H9 (cell line): ENCODE measurements around the gene TRPV4. TPM values are rescaled to one million over a fixed set of nuclear protein-coding genes. Genes with fewer than 3 reads are reported as not detected.

Experiments used
- DNase-seq: peaks from one replicate; pipeline ENCODE4 v3.0.0-alpha.2; 2017
- H2AFZ ChIP-seq: one replicate; pipeline ENCODE4 v1.6.1; 2013; ENCODE audit warnings: mild to moderate bottlenecking, low read length, control low read depth, moderate library complexity
- H2AK5ac ChIP-seq: 2 replicates; pipeline ENCODE4 v1.6.1; 2013; ENCODE audit warnings: low read length, control low read depth, mixed read lengths; ENCODE audit not compliant: insufficient read length
- H2BK120ac ChIP-seq: one replicate; pipeline ENCODE4 v1.6.1; 2013; ENCODE audit warnings: low read depth, mild to moderate bottlenecking, low read length, control low read depth, inconsistent platforms; ENCODE audit not compliant: poor library complexity, severe bottlenecking
- H2BK12ac ChIP-seq: 2 replicates; pipeline ENCODE4 v1.6.1; 2013; ENCODE audit warnings: low read length, control low read depth, mixed read lengths, low read depth; ENCODE audit not compliant: insufficient read length
- H2BK15ac ChIP-seq: 2 replicates; pipeline ENCODE4 v1.6.1; 2013; ENCODE audit warnings: low read depth, low read length, control low read depth
- H2BK20ac ChIP-seq: one replicate; pipeline ENCODE4 v1.6.1; 2013; ENCODE audit warnings: low read depth, mild to moderate bottlenecking, low read length, control low read depth, inconsistent platforms; ENCODE audit not compliant: poor library complexity, severe bottlenecking
- H2BK5ac ChIP-seq: 2 replicates; pipeline ENCODE4 v1.6.1; 2013; ENCODE audit warnings: low read length, control low read depth, mixed read lengths; ENCODE audit not compliant: insufficient read length
- H3K14ac ChIP-seq: 2 replicates; pipeline ENCODE4 v1.6.1; 2013; ENCODE audit warnings: low read length, control low read depth; ENCODE audit not compliant: insufficient read depth
- H3K18ac ChIP-seq: 2 replicates; pipeline ENCODE4 v1.6.1; 2013; ENCODE audit warnings: low read depth, mild to moderate bottlenecking, mixed read lengths, low read length, control low read depth; ENCODE audit not compliant: insufficient read length
- H3K23ac ChIP-seq: 2 replicates; pipeline ENCODE4 v1.6.1; 2013; ENCODE audit warnings: low read length, control low read depth, mixed read lengths, low read depth; ENCODE audit not compliant: insufficient read length
- H3K23me2 ChIP-seq: 2 replicates; pipeline ENCODE4 v1.6.1; 2013; ENCODE audit warnings: low read depth, mild to moderate bottlenecking, mixed read lengths, low read length, control low read depth; ENCODE audit not compliant: insufficient read length, poor library complexity, severe bottlenecking
- H3K27ac ChIP-seq: 2 replicates; pipeline ENCODE4 v1.5.1; 2013; ENCODE audit warnings: low read length, control low read depth, mixed read lengths, low read depth; ENCODE audit not compliant: insufficient read length
- H3K27me3 ChIP-seq: 2 replicates; pipeline ENCODE4 v1.6.1; 2013; ENCODE audit warnings: low read length, control low read depth, inconsistent platforms; ENCODE audit not compliant: insufficient read depth
- H3K4ac ChIP-seq: 2 replicates; pipeline ENCODE4 v1.6.1; 2013; ENCODE audit warnings: low read depth, mild to moderate bottlenecking, control low read depth, inconsistent platforms, low read length, moderate library complexity
- H3K4me1 ChIP-seq: 2 replicates; pipeline ENCODE4 v1.6.1; 2013; ENCODE audit warnings: low read length, control low read depth, inconsistent platforms; ENCODE audit not compliant: insufficient read depth
- H3K4me2 ChIP-seq: 2 replicates; pipeline ENCODE4 v1.6.1; 2013; ENCODE audit warnings: low read length, control low read depth, mixed read lengths; ENCODE audit not compliant: insufficient read length, insufficient read depth
- H3K56ac ChIP-seq: 2 replicates; pipeline ENCODE4 v1.6.1; 2013; ENCODE audit warnings: low read depth, mild to moderate bottlenecking, mixed read lengths, low read length, control low read depth; ENCODE audit not compliant: insufficient read length
- H3K79me1 ChIP-seq: 2 replicates; pipeline ENCODE4 v1.6.1; 2013; ENCODE audit warnings: low read depth, mild to moderate bottlenecking, moderate library complexity, low read length, control low read depth, inconsistent platforms; ENCODE audit not compliant: insufficient read depth, poor library complexity, severe bottlenecking
- H3K79me2 ChIP-seq: 2 replicates; pipeline ENCODE4 v1.6.1; 2013; ENCODE audit warnings: low read length, control low read depth, inconsistent platforms; ENCODE audit not compliant: insufficient read depth
- H3K9ac ChIP-seq: 2 replicates; pipeline ENCODE4 v1.6.1; 2013; ENCODE audit warnings: low read length, control low read depth, mixed read lengths; ENCODE audit not compliant: insufficient read length; ENCODE audit errors: extremely low read depth
- H3K9me3 ChIP-seq: one replicate; pipeline ENCODE4 v1.6.1; 2013; ENCODE audit warnings: low read depth, low read length, inconsistent platforms; ENCODE audit not compliant: control insufficient read depth
- H3T11ph ChIP-seq: one replicate; pipeline ENCODE4 v1.6.1; 2013; ENCODE audit warnings: mild to moderate bottlenecking, low read length, control low read depth, inconsistent platforms
- H4K20me1 ChIP-seq: one replicate; pipeline ENCODE4 v1.6.1; 2013; ENCODE audit not compliant: control insufficient read depth, insufficient read length, insufficient read depth
- H4K5ac ChIP-seq: 2 replicates; pipeline ENCODE4 v1.6.1; 2013; ENCODE audit warnings: low read depth, mild to moderate bottlenecking, mixed read lengths, low read length, control low read depth; ENCODE audit not compliant: insufficient read length
- H4K8ac ChIP-seq: replicated peaks from 2 replicates; pipeline ENCODE4 v1.6.1; 2013; ENCODE audit warnings: low read length, control low read depth, mixed read lengths, low read depth; ENCODE audit not compliant: insufficient read length
- H4K91ac ChIP-seq: 2 replicates; pipeline ENCODE4 v1.6.1; 2013; ENCODE audit warnings: low read depth, mild to moderate bottlenecking, moderate library complexity, mixed read lengths, low read length, control low read depth; ENCODE audit not compliant: insufficient read length
- H3K27ac Mint-ChIP-seq, 3 experiments: 2 replicates in 2 of 3; 3 replicates in 1 of 3; pipeline ENCODE4 v1.8.0; 2020 to 2021; ENCODE audit warnings: mixed read lengths in 3 of 3, mild to moderate bottlenecking in 1 of 3, moderate library complexity in 1 of 3
- H3K27me3 Mint-ChIP-seq: 2 replicates; pipeline ENCODE4 v1.8.0; 2021; ENCODE audit warnings: low read depth, mild to moderate bottlenecking, moderate library complexity, mixed read lengths
- H3K36me3 Mint-ChIP-seq, 3 experiments: 2 replicates in 2 of 3; 3 replicates in 1 of 3; pipeline ENCODE4 v1.8.0; 2020 to 2021; ENCODE audit warnings: low read depth in 3 of 3, mixed read lengths in 3 of 3; ENCODE audit not compliant: insufficient read depth in 1 of 3
- H3K4me1 Mint-ChIP-seq, 2 experiments: 2 replicates each; pipeline ENCODE4 v1.8.0; 2020; ENCODE audit warnings: mixed read lengths in 2 of 2
- H3K4me3 Mint-ChIP-seq, 2 experiments: 2 replicates in 1 of 2; 3 replicates in 1 of 2; pipeline ENCODE4 v1.8.0; 2020 to 2021; ENCODE audit warnings: mild to moderate bottlenecking in 2 of 2, mixed read lengths in 2 of 2, moderate library complexity in 1 of 2
- H3K9me3 Mint-ChIP-seq, 2 experiments: 2 replicates in 1 of 2; 3 replicates in 1 of 2; pipeline ENCODE4 v1.8.0; 2020; ENCODE audit warnings: mild to moderate bottlenecking in 2 of 2, mixed read lengths in 2 of 2, moderate library complexity in 1 of 2
- CTCF ChIP-seq: fragments of 200-600 bp; sonication (generic); conservative IDR thresholded peaks from 3 replicates; pipeline ENCODE4 v1.8.0; 2021; ENCODE audit warnings: antibody characterized with exemption, mild to moderate bottlenecking
- WGBS: extraction: QIAGEN DNeasy Blood & Tissue Kit; methylation state at CpG from one replicate; pipeline ENCODE4 v1.1.7; 2013; ENCODE audit warnings: missing lambda C conversion rate, low lambda C conversion rate, mixed read lengths; ENCODE audit not compliant: insufficient read length; ENCODE audit errors: extremely low coverage; 5-methylcytosine and 5-hydroxymethylcytosine counted together
- total RNA-seq: library from RNA; stranded (reverse); gene quantifications from 2 replicates; pipeline ENCODE4 v1.2.1, GENCODE V29; 2021

The TRPV4 gene
- total RNA-seq, 1 experiment from 2014 or later, result 4.9 TPM

- no peak overlapping the region for H2BK20ac ChIP-seq
- Mint-ChIP-seq H3K27ac (no peak overlapping the region), H3K36me3 (peaks cover 0 to 7% (median 2%) of the 10 kb centered on the region in 3 experiments; a peak in 5 of 7 replicates), H3K9me3 (no peaks in the 10 kb centered on the region), H3K4me1 (no peaks in the 10 kb centered on the region), H3K27me3 (no peaks in the 10 kb centered on the region), H3K4me3 (no peak overlapping the region)
- no peak overlapping the region for H3K4ac ChIP-seq
- H3K4me1 ChIP-seq, result no peaks in the 10 kb centered on the region
- H3K56ac ChIP-seq, result no peak overlapping the region
- TF ChIP-seq CTCF, result no peak
- H3K4me2 ChIP-seq, result no peak overlapping the region
- no peak overlapping the region for H2BK120ac ChIP-seq
- no peak overlapping the region for H4K5ac ChIP-seq
- WGBS, result no CpG with 5 or more reads among the region's 6 CpGs
- H4K8ac ChIP-seq, result no peak overlapping the region
- H3T11ph ChIP-seq, result no peak overlapping the region
- no peaks in the 10 kb centered on the region for H3K23me2 ChIP-seq
- no peak overlapping the region for H2BK12ac ChIP-seq
- H2BK5ac ChIP-seq, result no peak overlapping the region
- no peak overlapping the region for H3K18ac ChIP-seq
- no peak overlapping the region for H3K9ac ChIP-seq
- H3K27ac ChIP-seq, result no peak overlapping the region
- H3K79me2 ChIP-seq, result no peaks in the 10 kb centered on the region
- no peak for DNase-seq
- no peak overlapping the region for H2AK5ac ChIP-seq
- H3K14ac ChIP-seq, result no peak overlapping the region
- no peaks in the 10 kb centered on the region for H3K9me3 ChIP-seq
- H3K79me1 ChIP-seq, result peaks cover 2% of the 10 kb centered on the region
- no peak overlapping the region for H2AFZ ChIP-seq
- H2BK15ac ChIP-seq, result no peak overlapping the region
- no peaks in the 10 kb centered on the region for H4K20me1 ChIP-seq
- H4K91ac ChIP-seq, result no peak overlapping the region
- no peaks in the 10 kb centered on the region for H3K27me3 ChIP-seq
- H3K23ac ChIP-seq, result no peak overlapping the region
Measured at GRCh38 chr12:109857715-109858114, 24.5 kb upstream of the TRPV4 start.
